HepG2 (cell line): ENCODE results near the gene SLC17A9. TPM values are rescaled to one million over a fixed set of nuclear protein-coding genes. Genes with fewer than 3 reads are reported as not detected.

Experiments
- ATF5 ChIP-seq: sonication (generic); formaldehyde crosslinking; IDR thresholded peaks from 2 replicates; pipeline ENCODE4 v1.4.0; 2020; ENCODE audit warnings: mild to moderate bottlenecking, low read depth, missing genetic modification reagents
- GTF3A ChIP-seq: sonication (generic); formaldehyde crosslinking; conservative IDR thresholded peaks from 2 replicates; pipeline ENCODE4 v1.4.0; 2020; ENCODE audit warnings: mild to moderate bottlenecking, missing genetic modification reagents
- GZF1 ChIP-seq: sonication (generic); formaldehyde crosslinking; IDR thresholded peaks from 2 replicates; pipeline ENCODE4 v1.5.1; 2020; ENCODE audit warnings: mild to moderate bottlenecking, missing genetic modification reagents
- IKZF4 ChIP-seq: sonication (generic); formaldehyde crosslinking; IDR thresholded peaks from 2 replicates; pipeline ENCODE4 v1.5.1; 2020; ENCODE audit warnings: borderline replicate concordance, mild to moderate bottlenecking, low read depth, missing genetic modification reagents; ENCODE audit errors: not compliant biosample characterization
- NFYC ChIP-seq: IDR thresholded peaks from 2 replicates; pipeline ENCODE4 v1.6.1; 2016; ENCODE audit warnings: missing genetic modification reagents, missing compliant biosample characterization
- RARA ChIP-seq: IDR thresholded peaks from 2 replicates; pipeline ENCODE4 v1.6.1; 2016; ENCODE audit warnings: missing genetic modification reagents, missing compliant biosample characterization
- RBFOX2 ChIP-seq: fragments of 200-400 bp; formaldehyde crosslinking; IDR thresholded peaks from 2 replicates; pipeline ENCODE4 v1.6.1; 2017; ENCODE audit warnings: low read depth, mild to moderate bottlenecking, low read length
- RXRB ChIP-seq: IDR thresholded peaks from 2 replicates; pipeline ENCODE4 v1.6.1; 2016; ENCODE audit warnings: borderline replicate concordance, missing genetic modification reagents, missing compliant biosample characterization
- SETDB1 ChIP-seq: sonication (generic); formaldehyde crosslinking; IDR thresholded peaks from 2 replicates; pipeline ENCODE4 v1.5.1; 2020; ENCODE audit warnings: missing genetic modification reagents, mild to moderate bottlenecking, borderline replicate concordance
- ZKSCAN1 ChIP-seq: fragments of 150-350 bp; IDR thresholded peaks from 2 replicates; pipeline ENCODE4 v1.6.1; 2014; ENCODE audit warnings: low read length
- ZNF337 ChIP-seq: sonication (generic); formaldehyde crosslinking; IDR thresholded peaks from 2 replicates; pipeline ENCODE4 v1.5.1; 2020; ENCODE audit warnings: missing genetic modification reagents, low read depth, mild to moderate bottlenecking, borderline replicate concordance
- ZNF768 ChIP-seq: sonication (generic); formaldehyde crosslinking; IDR thresholded peaks from 2 replicates; pipeline ENCODE4 v1.4.0; 2020; ENCODE audit warnings: missing genetic modification reagents
- ZSCAN22 ChIP-seq: sonication (generic); formaldehyde crosslinking; IDR thresholded peaks from 2 replicates; pipeline ENCODE4 v1.4.0; 2020; ENCODE audit warnings: mild to moderate bottlenecking, missing genetic modification reagents
- polyA plus RNA-seq, 8 experiments: library from polyadenylated mRNA; depleted of rRNA in 3 of 8; stranded (reverse) in 7 of 8; unstranded in 1 of 8; fragments of >200 nt; fragmentation: Illumina TruSeq in 4 of 8; extraction: Trizol in 4 of 8; gene quantifications; 2 replicates each; pipeline versions ENCODE4 v1.2.1 to v1.2.3, GENCODE V29; 2011 to 2016; ENCODE audit warnings: low read depth in 4 of 8, missing spikeins in 1 of 8, mixed read lengths in 1 of 8; ENCODE audit not compliant: insufficient read depth in 1 of 8
- total RNA-seq, 5 experiments: library from RNA; depleted of rRNA; stranded (reverse); fragments of >200 nt; fragmentation: Illumina TruSeq; extraction: Trizol; gene quantifications; 2 replicates each; pipeline ENCODE4 v1.2.3, GENCODE V29; 2016; ENCODE audit warnings: low read depth in 1 of 5
- TF ChIP-seq, protein P1 (sequence below): IDR thresholded peaks from 2 replicates; pipeline ENCODE4 v1.6.1; 2012; ENCODE audit warnings: low read length, improper control_type of control experiment
- TF ChIP-seq, protein P2 (sequence below): sonication (generic); formaldehyde crosslinking; IDR thresholded peaks from 2 replicates; pipeline ENCODE4 v1.9.0; 2021; ENCODE audit warnings: missing genetic modification reagents, borderline replicate concordance
- TF ChIP-seq, protein P3 (sequence below): sonication (generic); formaldehyde crosslinking; conservative IDR thresholded peaks from 2 replicates; pipeline ENCODE4 v1.8.0; 2022; ENCODE audit warnings: missing genetic modification reagents
- TF ChIP-seq, protein P4 (sequence below): sonication (generic); formaldehyde crosslinking; IDR thresholded peaks from 2 replicates; pipeline ENCODE4 v1.5.0; 2020; ENCODE audit warnings: mild to moderate bottlenecking, missing genetic modification reagents, moderate library complexity

SLC17A9 gene
- total and polyA plus RNA-seq, 2 of the 13 experiments (the other 11 are each of a cell fraction or from before 2014, with no cell fraction given): 110 to 191 TPM

- peak; percentile 57 for TF ChIP-seq NFYC
- TF ChIP-seq ATF5 (CRISPR knock-in tag): no peak
- TF ChIP-seq, protein P1, sequence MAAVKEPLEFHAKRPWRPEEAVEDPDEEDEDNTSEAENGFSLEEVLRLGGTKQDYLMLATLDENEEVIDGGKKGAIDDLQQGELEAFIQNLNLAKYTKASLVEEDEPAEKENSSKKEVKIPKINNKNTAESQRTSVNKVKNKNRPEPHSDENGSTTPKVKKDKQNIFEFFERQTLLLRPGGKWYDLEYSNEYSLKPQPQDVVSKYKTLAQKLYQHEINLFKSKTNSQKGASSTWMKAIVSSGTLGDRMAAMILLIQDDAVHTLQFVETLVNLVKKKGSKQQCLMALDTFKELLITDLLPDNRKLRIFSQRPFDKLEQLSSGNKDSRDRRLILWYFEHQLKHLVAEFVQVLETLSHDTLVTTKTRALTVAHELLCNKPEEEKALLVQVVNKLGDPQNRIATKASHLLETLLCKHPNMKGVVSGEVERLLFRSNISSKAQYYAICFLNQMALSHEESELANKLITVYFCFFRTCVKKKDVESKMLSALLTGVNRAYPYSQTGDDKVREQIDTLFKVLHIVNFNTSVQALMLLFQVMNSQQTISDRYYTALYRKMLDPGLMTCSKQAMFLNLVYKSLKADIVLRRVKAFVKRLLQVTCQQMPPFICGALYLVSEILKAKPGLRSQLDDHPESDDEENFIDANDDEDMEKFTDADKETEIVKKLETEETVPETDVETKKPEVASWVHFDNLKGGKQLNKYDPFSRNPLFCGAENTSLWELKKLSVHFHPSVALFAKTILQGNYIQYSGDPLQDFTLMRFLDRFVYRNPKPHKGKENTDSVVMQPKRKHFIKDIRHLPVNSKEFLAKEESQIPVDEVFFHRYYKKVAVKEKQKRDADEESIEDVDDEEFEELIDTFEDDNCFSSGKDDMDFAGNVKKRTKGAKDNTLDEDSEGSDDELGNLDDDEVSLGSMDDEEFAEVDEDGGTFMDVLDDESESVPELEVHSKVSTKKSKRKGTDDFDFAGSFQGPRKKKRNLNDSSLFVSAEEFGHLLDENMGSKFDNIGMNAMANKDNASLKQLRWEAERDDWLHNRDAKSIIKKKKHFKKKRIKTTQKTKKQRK: no peak
- peak; percentile 99 for TF ChIP-seq ZNF337 (CRISPR knock-in tag)
- TF ChIP-seq GTF3A (CRISPR knock-in tag): no peak
- TF ChIP-seq GZF1: no peak; the same call in none of the 2 replicates
- TF ChIP-seq SETDB1 (CRISPR knock-in tag): peak; percentile 74; the same call in 1 of the 2 replicates
- TF ChIP-seq, protein P2, sequence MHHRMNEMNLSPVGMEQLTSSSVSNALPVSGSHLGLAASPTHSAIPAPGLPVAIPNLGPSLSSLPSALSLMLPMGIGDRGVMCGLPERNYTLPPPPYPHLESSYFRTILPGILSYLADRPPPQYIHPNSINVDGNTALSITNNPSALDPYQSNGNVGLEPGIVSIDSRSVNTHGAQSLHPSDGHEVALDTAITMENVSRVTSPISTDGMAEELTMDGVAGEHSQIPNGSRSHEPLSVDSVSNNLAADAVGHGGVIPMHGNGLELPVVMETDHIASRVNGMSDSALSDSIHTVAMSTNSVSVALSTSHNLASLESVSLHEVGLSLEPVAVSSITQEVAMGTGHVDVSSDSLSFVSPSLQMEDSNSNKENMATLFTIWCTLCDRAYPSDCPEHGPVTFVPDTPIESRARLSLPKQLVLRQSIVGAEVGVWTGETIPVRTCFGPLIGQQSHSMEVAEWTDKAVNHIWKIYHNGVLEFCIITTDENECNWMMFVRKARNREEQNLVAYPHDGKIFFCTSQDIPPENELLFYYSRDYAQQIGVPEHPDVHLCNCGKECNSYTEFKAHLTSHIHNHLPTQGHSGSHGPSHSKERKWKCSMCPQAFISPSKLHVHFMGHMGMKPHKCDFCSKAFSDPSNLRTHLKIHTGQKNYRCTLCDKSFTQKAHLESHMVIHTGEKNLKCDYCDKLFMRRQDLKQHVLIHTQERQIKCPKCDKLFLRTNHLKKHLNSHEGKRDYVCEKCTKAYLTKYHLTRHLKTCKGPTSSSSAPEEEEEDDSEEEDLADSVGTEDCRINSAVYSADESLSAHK (CRISPR knock-in tag): peak; percentile 89; the same call in 1 of the 2 replicates
- TF ChIP-seq RXRB (CRISPR knock-in tag): peak; percentile 79
- TF ChIP-seq, protein P3, sequence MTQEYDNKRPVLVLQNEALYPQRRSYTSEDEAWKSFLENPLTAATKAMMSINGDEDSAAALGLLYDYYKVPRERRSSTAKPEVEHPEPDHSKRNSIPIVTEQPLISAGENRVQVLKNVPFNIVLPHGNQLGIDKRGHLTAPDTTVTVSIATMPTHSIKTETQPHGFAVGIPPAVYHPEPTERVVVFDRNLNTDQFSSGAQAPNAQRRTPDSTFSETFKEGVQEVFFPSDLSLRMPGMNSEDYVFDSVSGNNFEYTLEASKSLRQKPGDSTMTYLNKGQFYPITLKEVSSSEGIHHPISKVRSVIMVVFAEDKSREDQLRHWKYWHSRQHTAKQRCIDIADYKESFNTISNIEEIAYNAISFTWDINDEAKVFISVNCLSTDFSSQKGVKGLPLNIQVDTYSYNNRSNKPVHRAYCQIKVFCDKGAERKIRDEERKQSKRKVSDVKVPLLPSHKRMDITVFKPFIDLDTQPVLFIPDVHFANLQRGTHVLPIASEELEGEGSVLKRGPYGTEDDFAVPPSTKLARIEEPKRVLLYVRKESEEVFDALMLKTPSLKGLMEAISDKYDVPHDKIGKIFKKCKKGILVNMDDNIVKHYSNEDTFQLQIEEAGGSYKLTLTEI (CRISPR knock-in tag): no peak
- TF ChIP-seq IKZF4: peak; percentile 73
- TF ChIP-seq ZSCAN22 (CRISPR knock-in tag): no peak
- TF ChIP-seq ZNF768 (CRISPR knock-in tag): peak; percentile 67
- peak; percentile 87 for TF ChIP-seq RBFOX2
- TF ChIP-seq RARA (CRISPR knock-in tag): peak; percentile 84
- no peak; the same call in 1 of the 2 replicates for TF ChIP-seq ZKSCAN1
- TF ChIP-seq, protein P4, sequence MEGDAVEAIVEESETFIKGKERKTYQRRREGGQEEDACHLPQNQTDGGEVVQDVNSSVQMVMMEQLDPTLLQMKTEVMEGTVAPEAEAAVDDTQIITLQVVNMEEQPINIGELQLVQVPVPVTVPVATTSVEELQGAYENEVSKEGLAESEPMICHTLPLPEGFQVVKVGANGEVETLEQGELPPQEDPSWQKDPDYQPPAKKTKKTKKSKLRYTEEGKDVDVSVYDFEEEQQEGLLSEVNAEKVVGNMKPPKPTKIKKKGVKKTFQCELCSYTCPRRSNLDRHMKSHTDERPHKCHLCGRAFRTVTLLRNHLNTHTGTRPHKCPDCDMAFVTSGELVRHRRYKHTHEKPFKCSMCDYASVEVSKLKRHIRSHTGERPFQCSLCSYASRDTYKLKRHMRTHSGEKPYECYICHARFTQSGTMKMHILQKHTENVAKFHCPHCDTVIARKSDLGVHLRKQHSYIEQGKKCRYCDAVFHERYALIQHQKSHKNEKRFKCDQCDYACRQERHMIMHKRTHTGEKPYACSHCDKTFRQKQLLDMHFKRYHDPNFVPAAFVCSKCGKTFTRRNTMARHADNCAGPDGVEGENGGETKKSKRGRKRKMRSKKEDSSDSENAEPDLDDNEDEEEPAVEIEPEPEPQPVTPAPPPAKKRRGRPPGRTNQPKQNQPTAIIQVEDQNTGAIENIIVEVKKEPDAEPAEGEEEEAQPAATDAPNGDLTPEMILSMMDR (CRISPR knock-in tag): peak; percentile 41; the same call in 1 of the 2 replicates
Observed at GRCh38 chr20:62953839-62954703, 1.6 kb downstream of the SLC17A9 start (continued).
